SK-N-SH treated with all-trans-retinoic acid at 6 μM for 48 hours (cell line): Measurements from ENCODE around the gene A1BG.

ENCODE experiments used
- ARNTL ChIP-seq: fragments of 450-650 bp; formaldehyde crosslinking; IDR thresholded peaks from 2 replicates; pipeline ENCODE4 v1.5.0; 2020; ENCODE audit warnings: low read depth, mild to moderate bottlenecking, moderate library complexity, borderline replicate concordance
- ESRRG ChIP-seq: fragments of 250-450 bp; sonication (Bioruptor Pico); IDR thresholded peaks from 2 replicates; pipeline ENCODE4 v1.6.1; 2021; ENCODE audit warnings: mild to moderate bottlenecking
- RARB ChIP-seq: fragments of 250-450 bp; sonication (Bioruptor Pico); IDR thresholded peaks from 2 replicates; pipeline ENCODE4 v1.8.0; 2021; ENCODE audit warnings: mild to moderate bottlenecking, moderate library complexity
- ZFP3 ChIP-seq: fragments of 250-450 bp; sonication (Bioruptor Pico); IDR thresholded peaks from 2 replicates; pipeline ENCODE4 v1.5.0; 2020; ENCODE audit warnings: mild to moderate bottlenecking, moderate library complexity

GRCh38 chr19:58353717-58354477 is 605 bp upstream of the A1BG start:
- TF ChIP-seq ZFP3 (CRISPR knock-in tag) (no peak), ARNTL (CRISPR knock-in tag) (no peak), ESRRG (CRISPR knock-in tag) (no peak), RARB (no peak)
